HG03064 (cell line): ENCODE results near the gene SLC6A12.
"Not testable (repeated sequence)": the region's sequence is repeated elsewhere in the genome, so short reads cannot be mapped to it uniquely, and the experiment has no call there.

Experiments
- ATAC-seq: cut with Tn5 transposase; IDR thresholded peaks from one replicate; pipeline ENCODE4 v1.9.1; 2021; ENCODE audit warnings: low read depth; ENCODE audit not compliant: unreplicated experiment

SLC6A12 gene

GRCh38 chr12:235967-236366 lies 22.0 kb upstream of the SLC6A12 start:
- not testable (repeated sequence) for ATAC-seq

DNA sequence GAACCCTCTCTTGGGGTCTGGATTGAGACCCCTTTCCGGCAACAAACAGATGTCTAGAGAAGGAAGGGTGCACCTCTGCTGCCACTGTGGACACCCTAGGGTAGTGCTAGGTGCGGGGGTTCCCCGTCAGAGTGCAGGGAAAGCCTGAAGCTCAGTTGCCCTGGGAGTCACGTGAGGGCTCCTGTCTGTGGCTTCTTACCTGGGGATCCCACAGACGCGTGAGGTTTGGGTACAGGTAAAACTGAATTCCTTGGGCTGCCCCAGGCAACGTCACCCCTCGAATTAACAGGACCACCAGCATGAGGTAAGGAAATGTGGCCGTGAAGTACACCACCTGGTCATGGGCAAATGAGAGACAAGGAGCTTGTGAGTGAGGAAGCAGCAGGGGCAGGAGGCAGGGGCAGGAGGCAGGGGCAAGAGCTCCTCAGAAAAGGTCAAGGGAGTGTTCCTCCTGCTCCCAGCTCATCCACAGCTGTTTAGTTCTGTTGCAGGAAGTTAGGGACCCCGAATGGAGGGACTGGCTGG lies 21.0 kb upstream of the SLC6A12 start:
- ATAC-seq, result no peak

DNA sequence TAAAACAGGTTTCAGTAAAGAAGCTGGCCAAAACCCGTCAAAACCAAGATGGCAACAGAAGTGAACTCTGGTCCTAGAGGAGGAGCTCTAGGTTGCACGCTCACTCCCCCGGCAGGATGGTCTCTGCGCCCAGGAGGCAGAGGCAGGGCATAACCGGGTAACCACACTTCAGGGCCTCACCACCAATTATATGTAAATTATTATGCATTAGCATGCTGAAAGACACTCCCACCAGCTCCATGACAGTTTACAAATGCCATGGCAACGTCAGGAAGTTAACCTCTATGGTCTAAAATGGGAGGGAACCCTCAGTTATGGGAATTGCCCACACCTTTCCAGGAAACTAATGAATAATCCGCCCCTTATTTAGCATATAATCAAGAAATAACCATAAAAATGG lies 20.1 kb upstream of the SLC6A12 start:
- no peak for ATAC-seq

DNA sequence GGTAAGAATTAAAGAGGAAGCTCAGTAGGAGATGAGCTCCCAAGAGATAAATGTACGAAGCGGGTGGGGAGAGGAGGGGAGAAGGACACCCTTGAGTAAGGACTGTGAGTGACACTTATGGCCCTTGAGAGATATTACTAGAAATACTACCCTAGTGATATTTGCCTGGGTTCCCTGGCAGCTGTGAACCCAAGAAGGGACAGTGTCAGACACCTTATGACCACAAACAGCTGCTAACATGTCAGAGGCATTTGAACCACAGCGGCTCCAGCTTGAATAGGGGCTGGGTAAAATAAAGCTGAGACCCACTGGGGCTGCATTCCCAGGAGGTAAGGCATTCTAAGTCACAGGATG lies 19.6 kb upstream of the SLC6A12 start:
- no peak for ATAC-seq

DNA sequence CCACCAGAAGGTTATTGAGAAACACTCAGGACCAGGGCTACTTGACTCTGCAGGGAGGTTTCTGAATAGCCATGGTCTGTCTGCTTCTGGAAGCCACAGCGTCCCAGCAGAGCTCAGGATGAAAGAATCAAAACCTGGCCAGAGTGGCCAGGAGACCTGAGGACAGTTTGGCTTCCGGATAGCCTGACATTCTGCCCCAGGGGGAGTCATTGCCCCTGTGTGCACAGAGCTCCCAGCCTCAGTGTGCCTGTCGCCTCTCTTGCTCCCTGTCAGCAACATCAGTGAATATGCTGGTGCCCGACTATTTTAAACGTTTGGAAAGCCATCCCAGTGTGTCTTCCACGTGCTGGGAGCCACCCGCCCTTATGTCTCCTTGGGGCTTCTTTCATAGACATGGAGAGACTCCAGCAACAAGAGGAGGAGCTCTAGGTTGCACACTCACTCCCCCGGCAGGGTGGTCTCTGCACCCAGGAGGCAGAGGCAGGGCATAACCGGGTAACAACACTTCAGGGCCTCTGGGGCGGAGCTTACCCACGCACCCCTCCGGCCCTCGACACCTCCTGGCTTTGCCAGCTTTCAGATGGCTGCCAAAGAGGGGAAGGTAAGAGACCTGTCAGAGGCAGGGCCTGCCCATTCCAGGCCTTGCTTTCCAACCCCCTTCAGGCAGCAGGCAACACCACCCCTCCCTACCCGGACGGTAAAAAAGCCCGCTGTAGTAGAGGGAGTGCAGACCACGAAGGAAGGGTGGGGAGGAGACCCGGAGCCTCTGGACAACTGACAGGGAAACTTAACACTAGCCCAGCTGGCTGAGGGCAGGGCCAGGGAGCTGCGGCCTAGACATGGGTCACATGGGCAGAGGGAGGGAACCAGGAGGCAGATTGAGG lies 19.0 kb upstream of the SLC6A12 start:
- ATAC-seq, result no peak

DNA sequence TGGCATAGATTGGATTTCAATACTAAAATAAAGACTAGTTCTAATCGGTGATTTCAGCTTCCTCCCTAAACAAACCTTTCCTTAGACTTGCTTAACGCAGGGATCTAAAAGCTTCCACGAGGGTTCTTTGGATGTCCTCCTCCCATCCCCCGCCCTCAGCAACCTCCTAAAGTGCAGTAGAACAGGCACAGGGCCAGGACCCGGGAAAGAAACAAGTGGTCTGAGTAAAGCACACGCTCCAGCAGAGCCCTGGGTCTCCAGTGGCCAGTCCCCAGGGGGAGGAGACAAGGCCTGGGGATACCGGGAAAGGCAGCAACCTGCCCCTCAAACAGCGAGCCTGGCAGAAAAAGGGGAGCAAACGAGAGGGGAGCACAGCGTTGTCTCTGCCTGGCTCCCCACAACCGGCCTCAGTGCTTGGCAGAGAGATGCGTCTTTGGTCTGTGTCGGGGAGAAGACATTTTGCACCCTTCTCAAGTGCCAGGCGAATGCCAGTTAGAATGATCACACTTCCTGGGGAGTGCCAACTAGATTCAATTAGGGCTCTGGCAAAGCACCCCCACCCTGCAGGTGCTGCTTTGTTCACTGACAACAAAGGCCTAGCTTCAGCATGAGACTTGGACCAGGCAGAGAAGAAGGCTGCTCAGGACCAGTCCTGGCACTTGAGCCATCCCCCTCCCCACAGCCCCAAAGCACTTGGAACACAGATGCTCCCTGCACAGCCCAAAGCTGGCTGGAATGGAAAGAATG lies 17.1 kb upstream of the SLC6A12 start:
- no peak for ATAC-seq

- ATAC-seq, result no peak
These were observed 15.7 kb upstream of the SLC6A12 start for GRCh38 chr12:229441-230191.

DNA sequence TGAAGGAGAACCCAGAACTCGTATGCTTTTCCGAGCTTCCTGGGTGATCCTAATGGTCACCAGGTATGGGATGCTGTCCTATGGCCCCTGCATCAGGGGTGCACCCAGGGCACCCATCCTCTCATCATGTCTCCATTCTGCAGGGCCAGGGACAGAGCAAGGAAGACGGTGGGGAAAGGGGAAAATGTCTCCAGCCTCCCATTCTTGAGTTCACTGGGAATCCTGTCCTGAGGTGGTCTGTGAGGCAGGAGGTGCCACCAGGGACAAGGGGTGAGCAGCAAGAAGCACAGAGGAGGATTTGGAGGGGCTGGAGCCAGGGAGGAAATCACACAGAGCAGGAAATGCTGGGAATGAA lies 14.9 kb upstream of the SLC6A12 start:
- ATAC-seq, result no peak

DNA sequence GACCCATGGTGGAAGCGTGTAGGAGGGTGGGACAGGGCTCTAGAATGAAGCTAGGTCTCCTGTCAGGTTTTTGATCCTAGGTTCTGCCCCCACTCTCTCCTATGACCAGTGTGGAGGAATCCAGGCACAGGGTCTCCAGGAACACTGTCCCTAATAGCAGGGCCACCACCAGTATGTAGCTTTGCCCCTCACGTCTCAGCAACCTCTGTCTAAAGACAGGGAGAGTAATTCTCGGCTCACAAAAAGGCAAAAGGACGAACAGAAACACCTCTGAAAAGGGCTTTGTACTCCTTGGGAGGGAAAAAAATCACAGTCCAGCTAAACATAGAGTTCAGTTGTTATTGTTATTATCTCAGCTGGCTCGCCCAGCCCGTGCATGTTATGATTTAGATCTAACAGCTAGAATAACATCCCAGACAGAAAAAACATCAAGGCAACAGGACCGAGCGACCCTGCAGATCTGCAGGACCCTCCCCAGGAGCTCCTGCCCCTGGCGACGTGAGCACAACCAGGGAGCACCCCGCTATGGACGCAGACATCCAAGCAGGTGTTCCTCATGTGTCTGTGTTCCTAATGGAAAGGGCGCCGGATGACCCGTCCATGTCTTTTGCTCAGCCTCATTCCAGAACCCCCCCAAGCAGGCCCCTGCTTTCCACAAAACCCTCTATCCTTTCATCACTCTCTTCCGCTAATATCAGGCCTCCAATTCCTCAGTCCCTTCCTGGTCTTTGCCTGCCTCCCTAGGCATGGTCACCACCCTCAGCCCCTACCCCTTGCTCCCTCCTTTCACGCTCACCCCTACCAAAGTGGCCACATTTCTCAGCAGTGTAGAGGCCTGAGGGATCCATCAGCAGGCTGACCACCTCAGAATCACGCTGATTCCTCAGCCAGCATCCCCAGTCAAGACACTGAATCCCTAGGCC lies 14.2 kb upstream of the SLC6A12 start:
- no peak for ATAC-seq

DNA sequence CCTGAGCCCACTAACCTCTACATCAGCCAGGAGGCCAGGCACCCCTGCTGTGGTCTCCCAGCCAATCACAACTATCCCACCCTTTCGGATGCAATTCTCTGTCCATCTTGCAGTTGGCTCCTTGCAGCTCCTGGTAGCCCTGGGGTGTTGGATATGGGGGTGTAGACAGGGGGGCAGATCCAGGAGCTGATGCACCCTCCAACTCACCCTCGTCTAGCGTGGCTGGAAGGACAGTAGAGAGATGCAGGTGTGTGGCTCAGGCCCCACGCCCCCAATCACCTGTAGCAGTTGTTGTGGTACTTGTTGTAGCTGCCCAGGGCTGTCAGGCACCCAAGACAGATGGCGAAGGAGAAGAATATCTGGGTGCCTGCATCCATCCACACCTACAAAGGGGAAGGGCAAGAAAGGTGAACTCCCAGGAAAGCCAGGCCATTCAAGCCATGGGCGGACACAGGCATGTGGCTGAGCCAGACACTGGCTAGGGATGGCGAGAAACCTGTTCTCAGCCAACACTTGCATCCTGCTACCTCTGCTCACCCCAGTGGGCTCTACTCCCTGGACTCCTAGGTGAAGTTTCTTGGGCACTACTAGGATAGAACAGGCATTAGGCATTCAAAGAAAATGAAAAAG lies 13.4 kb upstream of the SLC6A12 start:
- ATAC-seq, result no peak

DNA sequence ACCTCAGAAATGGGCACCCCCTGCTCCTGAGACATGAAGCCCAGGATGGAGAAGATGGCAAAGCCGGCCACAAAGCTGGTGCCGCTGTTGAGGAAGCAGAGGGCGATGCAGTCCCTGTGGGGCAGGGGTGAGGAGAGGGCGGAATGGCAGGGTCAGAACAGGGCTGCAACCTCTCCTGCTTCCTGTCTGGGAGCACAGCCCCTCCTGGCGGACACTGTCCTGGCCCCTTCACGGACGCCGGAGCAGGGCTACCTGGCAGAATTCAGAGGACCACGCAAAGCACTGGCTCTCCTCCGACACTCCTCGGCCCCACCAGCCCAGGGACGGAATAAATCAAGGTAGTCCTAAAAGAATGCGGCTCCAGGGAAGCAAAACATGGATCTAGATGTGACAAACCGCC lies 12.4 kb upstream of the SLC6A12 start:
- ATAC-seq, result no peak

DNA sequence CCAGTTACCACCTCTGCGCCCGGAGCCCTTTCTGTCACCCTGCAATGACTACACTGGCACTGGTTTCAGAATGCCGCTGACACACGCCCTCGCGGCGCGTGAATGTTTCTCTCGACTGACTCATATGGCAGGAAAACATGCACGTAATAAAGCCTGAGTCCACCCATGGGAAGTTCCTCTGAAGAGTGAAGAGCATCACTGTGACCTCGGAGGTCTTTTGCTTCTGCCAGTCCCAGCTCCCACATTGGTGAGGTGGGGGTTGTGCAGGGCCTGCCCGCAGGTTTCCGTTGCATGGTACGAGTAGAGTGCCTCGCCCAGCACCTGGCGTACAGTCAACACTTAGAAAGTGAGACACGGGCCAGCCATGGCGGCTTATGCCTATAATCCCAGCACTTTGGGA lies 11.1 kb upstream of the SLC6A12 start:
- ATAC-seq, result no peak

DNA sequence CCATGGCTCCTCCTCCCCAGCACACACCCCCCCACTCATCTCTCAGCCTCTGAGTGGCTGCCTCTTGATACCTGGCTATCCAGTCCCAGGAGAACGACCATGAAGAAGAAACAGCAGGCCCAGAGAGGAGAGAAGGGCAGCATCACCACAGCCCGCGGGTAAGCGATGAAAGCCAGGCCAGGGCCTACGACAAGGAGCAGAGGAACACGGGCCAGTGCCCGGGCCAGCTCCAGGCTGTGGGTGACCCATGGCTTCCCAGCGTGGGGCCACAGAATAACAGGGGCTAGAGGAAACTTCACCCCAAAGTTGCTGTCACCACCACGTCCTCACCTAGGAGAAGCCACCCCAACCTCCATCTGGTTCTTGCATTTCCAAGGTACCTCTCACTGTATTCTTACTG lies 10.4 kb upstream of the SLC6A12 start:
- ATAC-seq, result no peak

- no peak for ATAC-seq
These were observed 9.9 kb upstream of the SLC6A12 start for GRCh38 chr12:223841-224240.

GRCh38 chr12:221736-222135 lies 7.8 kb upstream of the SLC6A12 start:
- ATAC-seq, result no peak

DNA sequence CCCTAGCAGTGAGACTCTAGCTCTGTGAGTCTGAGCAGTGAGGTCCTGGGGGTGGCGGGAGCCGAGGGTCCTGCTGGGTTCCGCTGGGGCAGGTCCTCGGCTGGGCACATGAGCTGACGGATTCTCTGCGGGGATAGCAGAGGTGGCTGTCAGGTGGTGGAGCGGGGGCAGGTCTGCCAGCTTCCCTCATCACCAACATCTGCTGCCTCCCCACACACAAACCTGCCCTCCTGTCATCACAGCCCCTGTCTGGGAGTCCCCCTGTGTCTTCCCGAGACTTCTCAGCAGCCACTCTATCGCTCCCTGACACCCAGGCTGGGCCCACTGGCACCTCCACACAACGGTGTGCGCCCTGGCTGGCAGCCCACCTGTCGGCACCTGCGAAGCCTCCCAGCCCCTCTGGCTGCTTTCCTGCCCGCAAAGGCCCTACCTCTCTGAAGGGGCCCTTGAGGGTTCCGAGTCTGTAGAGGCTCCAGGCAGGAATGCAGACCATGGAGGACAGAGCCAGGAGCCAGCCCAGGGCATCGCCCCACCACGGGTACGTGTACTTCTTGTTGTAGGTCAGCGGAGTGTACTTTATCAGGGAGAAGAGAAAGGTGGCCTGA lies 7.1 kb upstream of the SLC6A12 start:
- ATAC-seq, result no peak

DNA sequence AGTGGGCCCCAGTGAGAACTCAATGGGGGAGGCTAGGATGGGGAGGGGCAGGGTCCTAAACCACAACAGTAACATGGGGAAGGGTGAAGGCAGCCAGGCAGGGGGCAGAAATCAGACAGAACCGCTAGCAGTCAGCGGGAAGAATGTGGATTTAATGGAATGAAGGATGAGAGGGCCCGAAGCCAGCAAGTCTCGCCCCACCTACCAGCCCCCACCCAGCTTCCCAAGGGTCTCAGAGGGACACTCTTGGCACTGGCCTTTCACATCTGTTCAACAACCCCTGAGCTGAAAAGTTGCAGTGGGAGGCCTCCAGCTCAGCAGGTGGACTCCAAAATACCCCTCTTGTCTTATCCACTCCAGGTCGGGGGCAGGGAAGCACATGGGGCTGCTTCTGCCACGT lies 6.5 kb upstream of the SLC6A12 start:
- ATAC-seq, result no peak

GRCh38 chr12:219891-220352 lies 6.0 kb upstream of the SLC6A12 start:
- no peak for ATAC-seq
